Measurements from ENCODE around the gene ABCE1.

Gene ABCE1

DNA sequence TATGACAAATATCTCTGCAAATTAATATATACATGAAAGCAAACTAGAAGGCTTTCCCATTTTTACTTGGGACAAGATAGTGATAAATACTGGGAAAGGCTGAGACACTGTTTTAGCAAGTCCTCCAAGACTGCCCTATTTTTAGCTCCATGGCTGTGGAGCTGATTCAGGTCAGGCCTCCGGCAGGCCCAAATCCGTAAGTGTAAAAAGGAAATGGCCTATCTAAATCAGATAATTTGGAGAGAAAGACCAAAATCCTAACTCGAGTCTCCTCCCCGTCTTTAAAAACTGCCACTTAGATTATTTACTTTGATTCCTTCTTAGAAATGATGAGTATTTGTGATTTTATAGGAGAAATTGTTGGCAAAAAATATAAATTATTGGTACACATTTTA lies 79.4 kb downstream of the ABCE1 start:
- no peak for DNase-seq (ENCODE audit: low read depth in 2 of 2)

DNA sequence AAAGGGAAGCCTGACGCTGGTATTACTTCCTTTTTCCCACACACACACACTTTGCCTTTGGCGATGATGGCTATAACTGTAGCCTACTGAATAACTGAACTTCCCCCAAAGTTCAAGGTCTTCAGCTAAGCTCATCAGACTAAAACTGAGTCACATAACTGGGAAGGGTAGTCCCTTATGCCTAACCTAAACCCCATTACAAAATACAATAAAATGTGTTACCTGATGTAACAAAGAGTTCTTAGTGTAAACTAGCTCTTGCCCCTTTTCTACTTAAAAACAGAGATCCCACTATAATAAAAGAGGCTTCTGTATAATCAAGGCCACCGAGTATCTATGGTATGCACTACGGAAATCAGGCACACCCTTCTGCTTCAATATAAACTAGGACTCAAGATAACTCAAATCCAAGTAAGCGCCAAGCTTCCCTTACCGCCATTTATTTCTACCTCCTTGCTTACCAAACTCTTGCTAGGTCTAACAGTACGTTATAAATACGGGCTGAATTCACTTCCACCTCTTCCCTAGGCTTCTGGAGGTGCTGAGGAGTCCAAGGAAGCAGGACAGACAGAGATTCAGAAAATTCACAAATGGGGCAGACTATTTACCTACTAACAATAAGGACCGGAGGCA lies 79.9 kb downstream of the ABCE1 start:
- no peak for DNase-seq (ENCODE audit: low read depth in 2 of 2)

DNA sequence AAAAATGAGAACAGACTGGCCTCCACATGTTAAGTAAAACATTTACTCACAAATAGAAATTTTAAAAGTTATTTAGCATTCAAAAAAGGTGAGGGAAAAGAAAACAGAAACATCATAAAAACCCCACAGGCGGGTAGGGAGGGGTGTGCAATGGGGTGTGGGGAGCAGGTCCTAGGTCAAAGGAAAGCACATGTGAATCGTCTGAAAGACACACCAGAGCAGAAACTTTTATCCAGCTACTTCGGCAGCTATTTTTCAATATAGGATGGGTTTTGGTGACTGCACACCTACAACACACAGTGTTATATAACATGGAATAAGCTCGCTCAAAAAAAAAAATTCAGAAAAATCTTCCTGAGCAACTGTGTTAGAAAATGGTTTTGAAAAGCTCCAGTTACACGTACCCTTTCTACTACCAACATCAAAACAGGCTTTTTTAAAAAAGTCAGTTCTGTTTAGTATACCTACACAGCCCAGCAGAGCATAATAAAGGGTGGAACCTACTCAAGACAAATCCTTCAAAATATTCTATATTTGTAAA lies 80.7 kb downstream of the ABCE1 start:
- DNase-seq (ENCODE audit: low read depth in 2 of 2): no peak

Data from stimulated activated CD8-positive, alpha-beta memory T cell treated with anti-CD3 and anti-CD28 coated beads, Interleukin-15, amount 100 ng/mL, for 48 hours (primary cell).